ENCODE data around the gene DYNC1I1. TPM values are rescaled to one million over a fixed set of nuclear protein-coding genes. Genes with fewer than 3 reads are reported as not detected.

DYNC1I1 gene
- total and polyA plus RNA-seq, 2 donors (not counting 3 experiments of a cell fraction or from before 2014, with no cell fraction given): 1.8 to 3.6 TPM

DNA sequence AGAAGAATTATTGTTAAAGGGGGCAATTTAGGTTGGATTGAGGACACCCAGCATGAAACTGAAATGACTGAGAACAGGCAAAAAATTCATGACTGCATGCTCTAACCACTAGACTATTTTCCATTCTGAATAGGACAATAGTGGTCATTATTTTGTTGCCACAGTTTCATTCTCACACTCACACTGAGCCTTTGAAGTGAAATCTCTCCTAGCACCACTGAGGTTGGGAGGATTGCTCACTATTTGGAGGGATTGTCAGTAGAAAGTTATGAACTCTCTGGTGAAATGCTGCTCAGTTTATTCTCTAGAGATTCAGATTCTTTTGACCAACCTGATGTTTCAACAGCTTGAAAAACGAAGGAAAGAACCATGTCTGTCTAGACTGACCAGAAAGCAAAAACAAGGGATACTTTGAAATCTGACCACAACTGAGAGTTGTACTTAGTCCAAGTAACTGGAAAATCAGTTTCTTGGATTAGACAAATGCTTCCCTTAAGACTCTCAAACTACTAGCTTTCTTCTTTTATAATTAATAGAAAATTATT is 191.2 kb downstream of the DYNC1I1 start:
- FAIRE-seq: no peak

More for the DNA sequence above, 191.2 kb downstream of the DYNC1I1 start:
- DNase-seq (ENCODE audit: low read depth, low spot score): no peak
- no peaks in the 10 kb centered on the region for H3K4me1 ChIP-seq (ENCODE audit: control insufficient read depth, extremely low read depth, insufficient read depth, low read length)
- CTCF ChIA-PET: no interaction called here
- no peaks in the 10 kb centered on the region for H4K20me1 ChIP-seq (replicated peaks; ENCODE audit: control insufficient read depth, extremely low read depth, insufficient read depth, low read length)
- intact Hi-C loops (cut with micrococcal nuclease): no loop called here
- no peak overlapping the region for H3K27ac ChIP-seq (ENCODE audit: insufficient read depth, low read depth, low read length)
- TF ChIP-seq, protein P1, sequence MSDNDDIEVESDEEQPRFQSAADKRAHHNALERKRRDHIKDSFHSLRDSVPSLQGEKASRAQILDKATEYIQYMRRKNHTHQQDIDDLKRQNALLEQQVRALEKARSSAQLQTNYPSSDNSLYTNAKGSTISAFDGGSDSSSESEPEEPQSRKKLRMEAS (IDR thresholded peaks at IDR 0.05; ENCODE audit: insufficient read depth, insufficient read length): no peak
- TF ChIP-seq FOS (IDR thresholded peaks at IDR 0.05; ENCODE audit: borderline replicate concordance, insufficient read depth, low read length): no peak
- no peak for TF ChIP-seq POLR2AphosphoS5 (IDR thresholded peaks at IDR 0.05; ENCODE audit: insufficient read depth, low read depth, low read length)
- TF ChIP-seq EZH2 (IDR thresholded peaks at IDR 0.05; ENCODE audit: borderline replicate concordance, low read depth, low read length, severe bottlenecking): no peak
- TF ChIP-seq POLR2A (IDR thresholded peaks at IDR 0.05; ENCODE audit: low read depth, low read length): no peak
- no peak for TF ChIP-seq MYC (IDR thresholded peaks at IDR 0.05; ENCODE audit: low read depth, low read length)
- TF ChIP-seq, protein P2, sequence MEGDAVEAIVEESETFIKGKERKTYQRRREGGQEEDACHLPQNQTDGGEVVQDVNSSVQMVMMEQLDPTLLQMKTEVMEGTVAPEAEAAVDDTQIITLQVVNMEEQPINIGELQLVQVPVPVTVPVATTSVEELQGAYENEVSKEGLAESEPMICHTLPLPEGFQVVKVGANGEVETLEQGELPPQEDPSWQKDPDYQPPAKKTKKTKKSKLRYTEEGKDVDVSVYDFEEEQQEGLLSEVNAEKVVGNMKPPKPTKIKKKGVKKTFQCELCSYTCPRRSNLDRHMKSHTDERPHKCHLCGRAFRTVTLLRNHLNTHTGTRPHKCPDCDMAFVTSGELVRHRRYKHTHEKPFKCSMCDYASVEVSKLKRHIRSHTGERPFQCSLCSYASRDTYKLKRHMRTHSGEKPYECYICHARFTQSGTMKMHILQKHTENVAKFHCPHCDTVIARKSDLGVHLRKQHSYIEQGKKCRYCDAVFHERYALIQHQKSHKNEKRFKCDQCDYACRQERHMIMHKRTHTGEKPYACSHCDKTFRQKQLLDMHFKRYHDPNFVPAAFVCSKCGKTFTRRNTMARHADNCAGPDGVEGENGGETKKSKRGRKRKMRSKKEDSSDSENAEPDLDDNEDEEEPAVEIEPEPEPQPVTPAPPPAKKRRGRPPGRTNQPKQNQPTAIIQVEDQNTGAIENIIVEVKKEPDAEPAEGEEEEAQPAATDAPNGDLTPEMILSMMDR (IDR thresholded peaks at IDR 0.05; ENCODE audit: extremely low read depth in 1 of 2, insufficient read depth in 1 of 2, low read depth in 1 of 2, low read length in 2 of 2): no peak
- no peak for TF ChIP-seq GATA2 (IDR thresholded peaks at IDR 0.05; ENCODE audit: insufficient read depth, insufficient read length, low read depth, low read length)
- no peak for TF ChIP-seq JUN (IDR thresholded peaks at IDR 0.05; ENCODE audit: borderline replicate concordance, insufficient read depth, insufficient read length, low read depth)
- no peaks in the 10 kb centered on the region for H3K9me1 ChIP-seq (replicated peaks; ENCODE audit: control insufficient read depth, extremely low read depth, insufficient read depth, low read length)
- H3K36me3 ChIP-seq (ENCODE audit: control insufficient read depth in 2 of 2, extremely low read depth in 1 of 2, insufficient read depth in 2 of 2, low read length in 2 of 2): no peaks in the 10 kb centered on the region
- POLR2A ChIA-PET: no interaction called here
- dilution Hi-C loops (cut with MboI; ENCODE audit: extremely low pct_ligation_motif_present, low sequenced_read_pairs): no loop called here
- H3K79me2 ChIP-seq (ENCODE audit: control insufficient read depth, insufficient read depth, low read length): no peaks in the 10 kb centered on the region
- H3K4me2 ChIP-seq (ENCODE audit: insufficient read depth, low read length): no peak overlapping the region
- no peak overlapping the region for H3K4me3 ChIP-seq (replicated peaks in 1 of 3; ENCODE audit: insufficient read depth in 1 of 3, low read depth in 1 of 3, low read length in 3 of 3)
- no peak overlapping the region for H2AFZ ChIP-seq (ENCODE audit: low read depth, low read length)
- no peak overlapping the region for H3K9ac ChIP-seq (replicated peaks; ENCODE audit: extremely low read depth, insufficient read depth, low read length)
- H3K9me3 ChIP-seq (replicated peaks; ENCODE audit: control insufficient read depth, insufficient read depth, low read length): no peaks in the 10 kb centered on the region
- peaks cover 0 to 6% of the 10 kb centered on the region in 2 experiments for H3K27me3 ChIP-seq (ENCODE audit: control insufficient read depth in 2 of 2, insufficient read depth in 2 of 2, low read length in 2 of 2)
- BruUV-seq (replicated peaks): no TSS peak
